ENCODE measurements around the gene TOGARAM1. TPM values are rescaled to one million over a fixed set of nuclear protein-coding genes. Genes with fewer than 3 reads are reported as not detected.

The TOGARAM1 gene
- total RNA-seq, 1 experiment from 2014 or later = 15.1 TPM

DNA sequence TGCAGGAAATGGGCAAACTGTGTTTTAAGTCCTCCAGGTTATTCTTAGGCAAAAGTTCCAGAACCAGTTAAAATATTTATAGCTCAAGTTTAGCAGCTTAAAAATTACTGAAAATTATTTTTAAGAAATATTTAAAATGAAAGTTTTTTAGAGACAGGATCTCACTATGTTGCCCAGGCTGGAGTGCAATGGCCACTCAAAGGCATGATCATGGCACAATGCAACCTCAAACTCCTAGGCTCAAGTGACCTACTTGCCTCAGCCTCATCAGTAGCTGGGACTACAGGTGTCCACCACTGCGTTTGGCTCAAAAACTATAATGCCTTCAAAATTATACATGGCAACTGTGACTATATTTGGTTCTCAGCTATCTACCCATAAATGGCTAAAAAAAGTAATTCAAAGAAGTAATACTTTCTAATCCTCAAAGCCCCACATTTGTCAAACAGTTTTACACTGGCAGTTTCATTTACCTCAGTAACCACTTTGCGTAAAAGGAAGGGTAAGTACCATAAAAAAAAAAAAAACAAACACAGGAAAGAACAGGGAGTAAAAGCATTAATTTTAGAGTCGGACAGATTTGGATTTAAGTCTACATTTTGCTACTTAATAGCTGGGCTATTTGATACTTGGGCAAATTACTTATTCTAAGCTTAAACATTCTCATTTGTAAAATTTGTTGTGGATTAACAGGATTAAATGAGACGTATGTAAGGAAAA lies 9.4 kb upstream of the TOGARAM1 start:
- intact Hi-C loops (cut with micrococcal nuclease; ENCODE audit: unreplicated experiment) = no loop called here
- no TSS peak for BruUV-seq (replicated peaks)
- Mint-ChIP-seq H3K27ac (ENCODE audit: unreplicated experiment) (no peak overlapping the region), H3K36me3 (ENCODE audit: insufficient read depth, unreplicated experiment) (no peaks in the 10 kb centered on the region), H3K9me3 (ENCODE audit: low read depth, unreplicated experiment) (no peaks in the 10 kb centered on the region), H3K4me3 (ENCODE audit: low read depth, unreplicated experiment) (no peak overlapping the region), H3K27me3 (ENCODE audit: unreplicated experiment) (no peaks in the 10 kb centered on the region), H3K4me1 (ENCODE audit: low read depth, unreplicated experiment) (no peaks in the 10 kb centered on the region)
- DNase-seq = no peak
- CTCF ChIA-PET = interaction anchor here (0.7 kb wide), 1 partner anchor 12 kb away, joined by 3 read pairs; no protein-coding TSS in a partner anchor
- TF ChIP-seq, protein P1, sequence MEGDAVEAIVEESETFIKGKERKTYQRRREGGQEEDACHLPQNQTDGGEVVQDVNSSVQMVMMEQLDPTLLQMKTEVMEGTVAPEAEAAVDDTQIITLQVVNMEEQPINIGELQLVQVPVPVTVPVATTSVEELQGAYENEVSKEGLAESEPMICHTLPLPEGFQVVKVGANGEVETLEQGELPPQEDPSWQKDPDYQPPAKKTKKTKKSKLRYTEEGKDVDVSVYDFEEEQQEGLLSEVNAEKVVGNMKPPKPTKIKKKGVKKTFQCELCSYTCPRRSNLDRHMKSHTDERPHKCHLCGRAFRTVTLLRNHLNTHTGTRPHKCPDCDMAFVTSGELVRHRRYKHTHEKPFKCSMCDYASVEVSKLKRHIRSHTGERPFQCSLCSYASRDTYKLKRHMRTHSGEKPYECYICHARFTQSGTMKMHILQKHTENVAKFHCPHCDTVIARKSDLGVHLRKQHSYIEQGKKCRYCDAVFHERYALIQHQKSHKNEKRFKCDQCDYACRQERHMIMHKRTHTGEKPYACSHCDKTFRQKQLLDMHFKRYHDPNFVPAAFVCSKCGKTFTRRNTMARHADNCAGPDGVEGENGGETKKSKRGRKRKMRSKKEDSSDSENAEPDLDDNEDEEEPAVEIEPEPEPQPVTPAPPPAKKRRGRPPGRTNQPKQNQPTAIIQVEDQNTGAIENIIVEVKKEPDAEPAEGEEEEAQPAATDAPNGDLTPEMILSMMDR (IDR thresholded peaks at IDR 0.05; ENCODE audit: unreplicated experiment) = no peak

DNA sequence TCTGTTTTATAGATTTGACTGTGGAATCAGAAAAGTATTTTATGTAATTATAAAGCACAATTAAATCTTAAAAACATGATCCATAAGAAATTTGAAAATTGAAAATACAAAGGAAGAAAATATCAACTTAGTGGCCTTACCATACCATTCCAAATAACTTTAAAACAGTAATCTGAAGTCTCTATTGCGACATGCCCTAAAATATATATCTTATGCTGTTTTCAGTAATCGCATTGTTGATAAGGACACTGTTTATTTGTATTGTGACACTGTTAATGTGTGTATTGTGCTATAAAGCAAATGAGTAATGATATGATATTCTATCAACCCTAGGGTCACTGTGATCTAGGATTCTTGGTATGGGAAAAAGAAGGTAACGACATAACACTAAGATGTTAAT lies 7.2 kb upstream of the TOGARAM1 start:
- intact Hi-C loops (cut with micrococcal nuclease; ENCODE audit: unreplicated experiment) = no loop called here
- no peak overlapping the region for H3K27ac Mint-ChIP-seq (ENCODE audit: unreplicated experiment)
- no peaks in the 10 kb centered on the region for H3K4me1 Mint-ChIP-seq (ENCODE audit: low read depth, unreplicated experiment)
- H3K27me3 Mint-ChIP-seq (ENCODE audit: unreplicated experiment) = no peaks in the 10 kb centered on the region
- BruUV-seq (replicated peaks) = no TSS peak
- H3K4me3 Mint-ChIP-seq (ENCODE audit: low read depth, unreplicated experiment) = no peak overlapping the region
- no peak for DNase-seq
- CTCF ChIA-PET = no interaction called here
- no peaks in the 10 kb centered on the region for H3K36me3 Mint-ChIP-seq (ENCODE audit: insufficient read depth, unreplicated experiment)
- H3K9me3 Mint-ChIP-seq (ENCODE audit: low read depth, unreplicated experiment) = no peaks in the 10 kb centered on the region
- TF ChIP-seq, protein P1 (IDR thresholded peaks at IDR 0.05; ENCODE audit: unreplicated experiment) = no peak

DNA sequence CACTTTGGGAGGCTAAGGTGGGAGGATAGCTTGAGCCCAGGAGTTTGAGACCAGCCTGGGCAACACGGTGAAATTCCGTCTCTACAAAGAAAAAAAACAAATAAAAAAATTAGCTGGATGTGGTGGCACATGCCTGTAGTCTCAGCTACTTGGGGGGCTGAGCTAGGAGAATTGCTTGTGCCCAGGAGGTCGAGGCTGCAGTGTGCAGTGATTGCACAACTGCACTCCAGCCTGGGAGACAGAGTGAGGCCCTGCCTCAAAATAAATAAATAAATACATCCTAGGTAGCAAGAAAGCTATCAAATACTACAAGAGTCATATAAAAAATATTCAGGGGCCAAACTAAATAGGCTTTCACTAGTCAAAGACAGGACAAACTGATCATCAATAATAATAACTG lies 6.5 kb upstream of the TOGARAM1 start:
- Mint-ChIP-seq H3K4me3 (ENCODE audit: low read depth, unreplicated experiment) (no peak overlapping the region), H3K36me3 (ENCODE audit: insufficient read depth, unreplicated experiment) (peaks cover 5% of the 10 kb centered on the region), H3K9me3 (ENCODE audit: low read depth, unreplicated experiment) (no peaks in the 10 kb centered on the region), H3K27me3 (ENCODE audit: unreplicated experiment) (no peaks in the 10 kb centered on the region), H3K27ac (ENCODE audit: unreplicated experiment) (no peak overlapping the region), H3K4me1 (ENCODE audit: low read depth, unreplicated experiment) (no peaks in the 10 kb centered on the region)
- intact Hi-C loops (cut with micrococcal nuclease; ENCODE audit: unreplicated experiment) = no loop called here
- TF ChIP-seq, protein P1 (IDR thresholded peaks at IDR 0.05; ENCODE audit: unreplicated experiment) = no peak
- CTCF ChIA-PET = no interaction called here
- no peak for DNase-seq
- no TSS peak for BruUV-seq (replicated peaks)

DNA sequence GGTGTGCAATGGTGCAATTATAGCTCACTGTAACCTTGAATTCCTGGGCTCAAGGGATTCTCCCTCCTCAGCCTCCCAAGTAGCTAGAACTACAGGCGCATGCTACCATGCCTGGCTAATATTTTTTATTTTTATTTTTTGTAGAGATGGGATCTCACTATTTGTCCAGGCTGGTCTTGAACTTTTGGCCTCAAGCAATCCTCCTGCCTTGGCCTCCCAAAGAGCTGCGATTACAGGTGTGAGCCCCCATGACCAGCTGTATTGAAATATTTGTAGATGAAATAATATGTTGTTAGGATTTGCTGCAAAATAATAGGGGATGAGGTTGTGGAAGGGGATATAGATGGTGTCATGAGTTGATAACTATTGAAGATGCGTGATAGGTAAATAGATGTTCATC lies 5.1 kb upstream of the TOGARAM1 start:
- Mint-ChIP-seq H3K9me3 (ENCODE audit: low read depth, unreplicated experiment) (no peaks in the 10 kb centered on the region), H3K27ac (ENCODE audit: unreplicated experiment) (no peak overlapping the region), H3K4me1 (ENCODE audit: low read depth, unreplicated experiment) (no peaks in the 10 kb centered on the region), H3K27me3 (ENCODE audit: unreplicated experiment) (no peaks in the 10 kb centered on the region), H3K4me3 (ENCODE audit: low read depth, unreplicated experiment) (no peak overlapping the region), H3K36me3 (ENCODE audit: insufficient read depth, unreplicated experiment) (peaks cover 6% of the 10 kb centered on the region)
- BruUV-seq (replicated peaks) = no TSS peak
- CTCF ChIA-PET = no interaction called here
- intact Hi-C loops (cut with micrococcal nuclease; ENCODE audit: unreplicated experiment) = no loop called here
- DNase-seq = no peak
- TF ChIP-seq, protein P1 (IDR thresholded peaks at IDR 0.05; ENCODE audit: unreplicated experiment) = no peak

Measured in Calu3 (cell line).